Adipocyte (in vitro differentiated cells): ENCODE results near the gene TMEM86A.
A peak's percentile ranks its signal among the peaks of the same experiment; 100 is the strongest.

Experiments
- DNase-seq: peaks from one replicate; pipeline ENCODE4 v3.0.0-alpha.2; 2015; ENCODE audit warnings: low read depth
- H3K27me3 ChIP-seq: replicated peaks from 2 replicates; pipeline ENCODE4 v1.7.0; 2013; ENCODE audit warnings: mild to moderate bottlenecking, low read length, moderate library complexity; ENCODE audit not compliant: control insufficient read depth, insufficient read depth
- H3K36me3 ChIP-seq: 2 replicates; pipeline ENCODE4 v1.7.0; 2013; ENCODE audit warnings: low read length, mild to moderate bottlenecking, moderate library complexity; ENCODE audit not compliant: control insufficient read depth, insufficient read depth, severe bottlenecking
- H3K4me1 ChIP-seq: 2 replicates; pipeline ENCODE4 v1.7.0; 2013; ENCODE audit warnings: mild to moderate bottlenecking, low read length, moderate library complexity; ENCODE audit not compliant: control insufficient read depth, insufficient read depth
- H3K4me3 ChIP-seq: 2 replicates; pipeline ENCODE4 v1.7.0; 2013; ENCODE audit warnings: mild to moderate bottlenecking, low read length, moderate library complexity
- H3K9ac ChIP-seq: 2 replicates; pipeline ENCODE4 v1.7.0; 2013; ENCODE audit warnings: mild to moderate bottlenecking, low read length, moderate library complexity
- H3K9me3 ChIP-seq: 2 replicates; pipeline ENCODE4 v1.7.0; 2013; ENCODE audit warnings: mild to moderate bottlenecking, low read length, moderate library complexity; ENCODE audit not compliant: control insufficient read depth

TMEM86A gene

DNA sequence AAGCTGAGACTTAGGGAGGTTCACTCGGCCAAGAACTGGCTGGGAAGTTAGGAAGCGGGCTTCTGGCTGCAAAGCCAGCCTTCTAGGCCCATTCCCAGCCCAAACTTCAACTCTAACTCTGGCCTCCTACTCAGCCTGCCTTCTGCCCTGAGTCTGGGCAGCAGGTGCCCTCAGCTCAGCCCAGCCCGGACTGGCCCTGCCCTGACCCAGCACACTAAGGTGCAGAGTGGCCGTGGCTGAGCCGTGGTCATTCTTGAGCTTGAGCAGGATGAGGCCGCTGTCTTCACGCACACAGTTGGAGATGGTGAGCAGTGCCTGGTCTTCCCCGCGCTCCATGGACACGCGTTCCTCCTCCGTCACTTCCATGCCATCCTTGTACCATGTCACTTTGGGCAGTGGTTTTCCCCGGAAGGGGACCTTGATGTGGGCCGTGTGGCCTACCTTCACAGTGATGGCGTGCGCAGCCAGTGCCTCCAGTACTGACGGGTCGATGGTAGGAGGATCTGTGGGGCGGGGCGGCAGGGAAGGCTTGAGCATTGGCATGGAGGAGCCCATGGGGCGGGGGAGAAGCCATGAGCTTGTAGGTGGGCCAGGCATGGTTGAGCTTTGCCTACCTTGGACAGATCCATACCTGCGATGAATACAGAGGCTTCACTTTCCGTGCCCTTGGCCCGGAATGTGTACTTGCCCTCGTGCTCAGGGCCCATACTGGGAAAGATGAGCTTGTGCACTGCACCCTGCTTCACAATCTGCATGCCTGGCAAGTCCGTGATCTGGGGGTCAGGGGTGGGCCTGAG lies 15.3 kb downstream of the TMEM86A start:
- no peak overlapping the region for H3K9ac ChIP-seq
- H3K27me3 ChIP-seq, result peaks cover 38% of the 10 kb centered on the region

DNA sequence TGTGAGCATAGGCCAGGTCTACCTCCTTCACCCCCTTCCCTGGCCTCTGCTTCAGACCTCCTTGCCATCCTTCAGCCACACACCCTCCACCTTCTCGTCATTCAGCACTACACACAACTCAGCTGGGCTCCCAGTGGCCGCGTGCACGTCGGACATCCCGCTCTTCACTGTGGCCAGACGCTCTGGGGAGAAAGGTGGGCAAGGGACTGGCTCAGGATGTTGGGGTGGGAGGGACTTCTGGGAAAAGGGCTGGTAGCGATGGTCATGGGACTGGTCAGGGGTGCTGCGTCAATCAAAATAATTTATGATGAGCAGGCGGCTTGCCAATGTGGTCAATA lies 15.8 kb downstream of the TMEM86A start:
- H3K4me3 ChIP-seq, result no peak overlapping the region
- no peak overlapping the region for H3K9ac ChIP-seq
- H3K9me3 ChIP-seq, result no peaks in the 10 kb centered on the region
- DNase-seq, result no peak
- H3K36me3 ChIP-seq, result no peaks in the 10 kb centered on the region
- H3K4me1 ChIP-seq, result no peaks in the 10 kb centered on the region
- peaks cover 32% of the 10 kb centered on the region for H3K27me3 ChIP-seq

More for the DNA sequence above, 15.3 kb downstream of the TMEM86A start:
- no peaks in the 10 kb centered on the region for H3K4me1 ChIP-seq
- no peaks in the 10 kb centered on the region for H3K36me3 ChIP-seq
- no peak for DNase-seq
- H3K4me3 ChIP-seq, result no peak overlapping the region
- H3K9me3 ChIP-seq, result no peaks in the 10 kb centered on the region

DNA sequence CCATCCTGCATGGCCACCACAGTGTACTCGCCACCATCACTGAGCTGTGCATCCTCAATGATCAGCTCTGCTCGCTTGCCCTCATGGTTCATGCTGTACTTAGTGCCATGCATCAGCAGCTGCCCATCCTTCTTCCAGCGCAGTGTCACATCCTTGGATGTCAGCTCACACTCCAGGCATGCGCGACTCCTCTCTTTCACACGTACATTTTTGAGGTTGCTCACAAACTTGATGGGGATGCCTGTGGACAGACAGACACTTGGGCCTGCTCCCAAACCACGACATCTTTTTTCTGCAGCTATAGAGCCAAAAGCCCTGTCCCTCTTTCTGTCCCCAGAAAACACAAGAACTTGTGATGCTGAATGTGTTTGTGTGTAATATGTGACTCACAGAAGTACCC lies 16.9 kb downstream of the TMEM86A start:
- H3K36me3 ChIP-seq, result no peaks in the 10 kb centered on the region
- peaks cover 3% of the 10 kb centered on the region for H3K4me1 ChIP-seq
- H3K27me3 ChIP-seq, result peaks cover 22% of the 10 kb centered on the region
- DNase-seq, result no peak
- no peaks in the 10 kb centered on the region for H3K9me3 ChIP-seq
- H3K4me3 ChIP-seq, result no peak overlapping the region
- no peak overlapping the region for H3K9ac ChIP-seq

DNA sequence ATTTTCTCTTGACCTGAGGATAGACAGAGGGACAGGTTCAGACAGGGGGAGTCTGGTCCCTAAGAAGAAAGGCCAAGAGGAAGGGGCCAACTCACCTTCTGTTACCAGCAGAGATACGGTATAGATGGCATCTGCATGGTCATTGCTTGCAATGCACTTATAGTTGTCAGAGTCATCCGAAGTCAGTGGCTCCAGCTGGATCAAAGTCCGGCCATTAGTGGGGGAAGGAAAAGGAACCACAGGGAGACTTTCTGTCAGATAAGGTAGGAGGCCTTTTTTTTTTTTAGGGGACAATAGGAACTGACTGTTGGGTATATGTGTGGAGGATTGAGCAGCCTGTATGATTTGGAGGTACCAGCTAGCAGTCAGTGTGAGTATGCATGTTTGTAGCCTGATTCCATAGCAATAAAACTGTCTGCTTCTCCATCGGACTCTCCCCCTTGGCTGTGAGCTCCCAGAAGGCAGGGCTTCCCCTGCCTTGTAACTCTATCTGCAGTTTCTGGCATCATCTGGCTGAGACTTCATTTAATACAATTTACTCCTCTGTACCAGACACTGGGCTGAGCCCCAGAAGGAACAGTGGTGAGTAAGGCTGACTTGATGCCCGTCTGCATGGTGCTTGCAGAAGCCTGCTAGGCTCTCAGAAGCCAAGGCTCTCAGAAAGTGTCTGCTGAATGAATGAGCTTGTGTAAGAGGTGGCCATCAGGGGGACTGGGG lies 21.7 kb downstream of the TMEM86A start:
- peak overlapping the region; percentile 67 for H3K9ac ChIP-seq
- peak overlapping the region; percentile 82 for H3K4me3 ChIP-seq
- H3K9me3 ChIP-seq, result no peaks in the 10 kb centered on the region
- H3K27me3 ChIP-seq, result peaks cover 15% of the 10 kb centered on the region
- no peaks in the 10 kb centered on the region for H3K36me3 ChIP-seq
- DNase-seq, result peak; percentile 44
- peaks cover 14% of the 10 kb centered on the region for H3K4me1 ChIP-seq

DNA sequence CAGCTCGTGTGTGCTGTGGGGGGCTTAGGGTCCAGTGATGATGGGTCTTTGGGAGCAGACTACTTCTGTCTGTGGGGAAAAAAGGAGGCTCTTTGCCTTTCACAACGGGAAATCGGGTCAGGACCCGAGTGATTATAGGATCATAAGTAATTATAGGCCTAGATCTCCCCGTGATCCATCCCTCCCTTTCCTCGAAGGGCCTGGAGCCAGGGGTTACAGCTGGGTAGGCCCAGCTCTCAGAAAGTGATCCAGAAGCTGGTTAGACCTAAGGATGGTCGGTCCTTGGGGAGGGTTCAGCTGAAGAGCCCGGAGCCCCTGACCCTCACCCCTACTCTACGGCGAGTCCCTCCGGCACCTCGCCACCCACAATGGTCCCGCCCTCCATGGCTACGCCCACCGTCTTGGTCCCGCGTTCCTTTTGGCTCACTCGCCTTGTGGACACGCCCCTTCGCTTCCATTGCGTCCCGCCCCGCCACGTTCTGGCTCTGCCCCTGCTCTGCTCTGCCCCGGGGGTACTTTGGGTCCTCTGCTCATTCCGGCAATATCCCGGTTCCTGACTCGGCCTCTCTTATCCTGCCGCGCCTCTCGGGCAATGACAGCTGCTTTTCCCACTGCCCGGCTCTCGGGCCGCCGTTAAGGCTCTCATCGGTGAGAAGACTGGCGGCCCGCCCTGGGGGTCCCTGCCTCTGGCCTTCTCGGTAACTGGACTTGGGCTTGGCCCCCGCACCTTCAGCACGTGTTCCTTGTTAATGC lies 22.4 kb downstream of the TMEM86A start:
- peak; percentile 90 for DNase-seq
- peaks cover 15% of the 10 kb centered on the region for H3K27me3 ChIP-seq
- no peaks in the 10 kb centered on the region for H3K9me3 ChIP-seq
- no peaks in the 10 kb centered on the region for H3K36me3 ChIP-seq
- H3K4me1 ChIP-seq, result peaks cover 14% of the 10 kb centered on the region
- H3K9ac ChIP-seq, result peak overlapping the region; percentile 67
- peak overlapping the region; percentile 82 for H3K4me3 ChIP-seq

DNA sequence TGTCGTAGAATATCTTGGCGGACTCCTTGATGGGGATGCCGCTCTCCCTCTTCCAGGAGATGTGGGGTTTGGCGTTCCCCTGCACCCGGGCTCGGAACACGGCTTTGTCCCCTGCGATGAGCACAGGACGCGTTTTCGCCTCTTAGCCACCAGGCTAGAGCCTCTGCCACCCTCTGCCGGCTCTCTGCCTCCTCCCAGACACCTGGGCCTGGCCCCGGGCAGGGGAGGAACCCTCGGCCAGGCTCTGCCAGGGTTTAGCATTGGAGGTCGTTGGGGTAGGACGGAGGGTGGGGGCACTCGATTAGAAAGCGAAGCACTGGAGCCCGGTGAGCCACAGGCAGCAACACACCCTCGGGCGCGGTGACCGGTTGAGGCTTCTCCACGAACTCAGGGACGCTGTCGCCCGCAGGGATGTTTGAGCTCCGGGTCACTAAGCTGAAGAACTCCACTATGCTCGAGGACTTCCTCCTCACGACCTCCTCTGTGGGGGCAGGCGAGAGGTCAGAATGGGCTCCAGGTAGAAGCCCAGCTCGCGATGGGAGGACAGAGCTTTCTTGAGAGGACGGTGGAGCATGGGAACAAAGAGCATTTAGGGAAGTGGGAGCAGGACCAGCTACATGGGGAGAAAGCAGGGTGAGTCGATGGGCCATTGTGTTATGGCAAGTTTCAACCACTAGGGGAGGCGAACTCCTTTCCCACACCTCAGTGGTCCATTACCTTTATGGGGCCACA lies 23.1 kb downstream of the TMEM86A start:
- DNase-seq, result peak; percentile 58
- Histone ChIP-seq H3K9ac (peak overlapping the region; percentile 67), H3K4me3 (peak overlapping the region; percentile 82), H3K36me3 (no peaks in the 10 kb centered on the region), H3K4me1 (peaks cover 14% of the 10 kb centered on the region), H3K27me3 (peaks cover 15% of the 10 kb centered on the region), H3K9me3 (no peaks in the 10 kb centered on the region)

DNA sequence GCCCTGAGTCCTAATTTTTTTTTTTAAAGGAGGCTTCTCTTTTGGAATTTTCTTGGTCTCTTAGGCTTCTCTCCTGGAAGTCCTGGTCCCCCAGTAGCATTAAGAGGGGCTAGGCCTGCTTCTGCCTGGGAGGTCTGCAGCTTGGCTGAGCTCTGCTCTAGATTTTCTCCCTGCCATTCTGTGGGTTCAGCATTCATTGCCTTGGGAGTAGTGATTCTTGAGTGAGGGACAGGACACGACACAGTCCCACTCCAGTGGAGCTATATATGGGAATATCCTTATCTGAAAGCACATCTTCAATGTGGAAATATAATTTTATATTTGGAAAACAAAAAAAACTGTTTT lies 23.7 kb downstream of the TMEM86A start:
- H3K36me3 ChIP-seq, result no peaks in the 10 kb centered on the region
- H3K27me3 ChIP-seq, result peaks cover 11% of the 10 kb centered on the region
- H3K9me3 ChIP-seq, result no peaks in the 10 kb centered on the region
- no peak for DNase-seq
- no peak overlapping the region for H3K9ac ChIP-seq
- H3K4me1 ChIP-seq, result peaks cover 14% of the 10 kb centered on the region
- no peak overlapping the region for H3K4me3 ChIP-seq

DNA sequence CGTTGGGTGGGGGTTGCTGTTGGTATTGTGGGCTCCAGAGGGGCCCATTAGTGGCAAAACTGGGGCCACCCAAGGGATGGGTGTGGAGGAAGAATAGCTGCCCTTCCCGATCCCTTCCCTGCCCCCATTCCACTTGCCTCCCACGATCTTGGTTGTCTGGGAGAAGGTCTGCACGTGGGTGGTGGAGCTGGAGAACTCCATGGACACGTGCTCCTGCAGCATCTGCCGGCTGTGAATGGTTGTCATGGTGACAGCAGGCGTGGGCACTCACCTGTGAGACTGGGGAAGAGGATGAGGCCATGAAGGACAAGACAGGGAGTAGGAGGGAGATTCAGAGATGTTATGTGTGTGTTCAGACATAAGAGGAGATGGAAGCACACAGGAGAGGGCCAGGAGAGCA lies 25.4 kb downstream of the TMEM86A start:
- H3K4me3 ChIP-seq, result no peak overlapping the region
- no peaks in the 10 kb centered on the region for H3K36me3 ChIP-seq
- peaks cover 14% of the 10 kb centered on the region for H3K4me1 ChIP-seq
- no peak for DNase-seq
- peaks cover 2% of the 10 kb centered on the region for H3K27me3 ChIP-seq
- no peaks in the 10 kb centered on the region for H3K9me3 ChIP-seq
- H3K9ac ChIP-seq, result no peak overlapping the region

DNA sequence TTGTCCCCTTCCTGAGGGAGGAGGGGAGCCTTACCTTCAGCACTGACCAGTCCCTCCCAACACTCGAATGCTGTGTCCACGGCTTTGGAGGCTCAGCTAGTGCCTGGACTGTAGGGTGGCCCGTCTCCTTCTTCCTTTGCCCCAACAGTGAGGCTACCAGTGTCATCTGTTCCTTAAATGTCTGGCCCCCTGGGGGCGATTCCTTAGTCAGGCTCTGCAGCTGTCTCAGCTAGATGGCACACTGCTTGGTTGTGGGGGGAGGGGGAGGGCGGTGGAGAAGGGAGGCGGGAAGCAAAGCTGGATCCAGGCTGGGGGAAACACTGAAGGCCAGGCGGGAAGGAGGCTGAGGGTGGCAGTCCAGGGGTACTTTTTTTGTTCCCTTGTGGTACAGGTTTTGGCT lies 27.5 kb downstream of the TMEM86A start, which contains the start of gene IGSF22:
Gene IGSF22, minus strand, starts transcription at position 149 of the 400 bp plus-strand sequence. CDS start 1,952 bp downstream, outside the sequence.
- Histone ChIP-seq H3K4me1 (peaks cover 7% of the 10 kb centered on the region), H3K36me3 (no peaks in the 10 kb centered on the region), H3K9me3 (no peaks in the 10 kb centered on the region), H3K9ac (no peak within 1 kb of the TSS), H3K4me3 (no peak within 1 kb of the TSS), H3K27me3 (peaks cover 2% of the 10 kb centered on the region)
- DNase-seq, result no peak

DNA sequence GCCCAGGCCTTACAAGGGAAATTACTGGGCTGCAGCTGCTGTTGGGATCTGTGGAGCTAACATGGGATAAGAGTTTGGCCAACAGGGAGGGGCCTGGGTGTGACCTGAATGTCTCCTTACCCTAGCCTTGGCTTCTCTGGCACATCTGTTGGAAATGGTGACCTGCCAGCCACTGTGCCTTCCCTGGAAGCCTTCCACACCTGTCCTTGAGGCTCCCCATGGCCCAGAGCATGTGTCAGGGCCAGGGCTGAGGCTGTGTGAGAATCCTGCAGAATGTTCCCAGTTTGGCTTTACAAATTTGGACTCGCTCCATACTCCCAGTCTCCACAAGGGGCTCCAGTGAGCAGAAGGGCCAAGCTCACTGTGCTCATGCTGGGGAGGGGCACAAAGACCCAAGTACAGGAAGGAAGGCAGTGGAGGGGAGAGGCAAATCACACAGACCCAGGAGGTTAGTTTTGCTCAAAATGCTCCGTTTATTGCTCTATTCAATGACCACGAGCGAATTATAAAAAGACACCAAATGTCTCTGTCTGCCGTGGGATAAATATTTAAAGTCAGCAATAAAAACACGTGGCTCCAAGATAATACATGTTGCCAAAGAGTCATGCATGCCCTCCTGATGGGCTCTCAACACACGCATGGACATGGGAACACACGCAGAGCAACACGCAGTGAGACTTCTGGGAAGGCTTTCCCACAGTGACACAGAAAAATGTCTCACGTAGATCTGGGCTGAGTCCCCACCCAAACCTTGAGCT lies 29.1 kb downstream of the TMEM86A start:
- no peaks in the 10 kb centered on the region for H3K36me3 ChIP-seq
- H3K9ac ChIP-seq, result no peak overlapping the region
- H3K4me1 ChIP-seq, result no peaks in the 10 kb centered on the region
- DNase-seq, result peak; percentile 65
- no peaks in the 10 kb centered on the region for H3K9me3 ChIP-seq
- peaks cover 2% of the 10 kb centered on the region for H3K27me3 ChIP-seq
- no peak overlapping the region for H3K4me3 ChIP-seq
